ENCODE measurements around the gene ZNF823. TPM values are rescaled to one million over a fixed set of nuclear protein-coding genes. Genes with fewer than 3 reads are reported as not detected.

The ZNF823 gene
- total and polyA plus RNA-seq, 7 donors, result 1.5 to 4.3 (median 2.5) TPM

Other genes starting within 250 kb of the ZNF823 start
- 10 to 100 TPM in 1 of 4 donors, 1 to 10 TPM in 3; 5.7 to 11.5 (median 7.3) TPM for gene ZNF653, start 233.1 kb downstream of the ZNF823 start, total RNA-seq
- gene ZNF653, start 233.1 kb downstream of the ZNF823 start, polyA plus RNA-seq, result 1 to 10 TPM; 4.0 to 6.5 (median 5.3) TPM
- gene ECSIT, start 209.8 kb downstream of the ZNF823 start, total RNA-seq, result 100 to 1,000 TPM in 2 of 4 donors, 10 to 100 TPM in 2; 84.3 to 113 (median 101) TPM
- 100 to 1,000 TPM; 136 to 196 (median 162) TPM for gene ECSIT, start 209.8 kb downstream of the ZNF823 start, polyA plus RNA-seq
- gene CNN1, start 200.1 kb downstream of the ZNF823 start, total RNA-seq, result 10 to 100 TPM in 1 of 4 donors, 1 to 10 TPM in 3; 1.9 to 11.9 (median 5.6) TPM
- 10 to 100 TPM in 1 of 3 donors, 1 to 10 TPM in 2; 4.4 to 11.0 (median 5.7) TPM for gene CNN1, start 200.1 kb downstream of the ZNF823 start, polyA plus RNA-seq
- gene ELOF1, start 179.7 kb downstream of the ZNF823 start, total RNA-seq, result 10 to 100 TPM; 24.3 to 47.3 (median 33.2) TPM
- gene ELOF1, start 179.7 kb downstream of the ZNF823 start, polyA plus RNA-seq, result 10 to 100 TPM; 64.6 to 82.5 (median 72.2) TPM
- 1 to 10 TPM; 1.3 to 2.7 (median 1.9) TPM for gene ACP5, start 161.3 kb downstream of the ZNF823 start, total RNA-seq
- gene ACP5, start 161.3 kb downstream of the ZNF823 start, polyA plus RNA-seq, result under 1 TPM; 0.44 to 0.78 (median 0.62) TPM
- 1 to 10 TPM; 2.9 to 5.6 (median 4.5) TPM for gene ZNF627, start 141.5 kb downstream of the ZNF823 start, total RNA-seq
- gene ZNF627, start 141.5 kb downstream of the ZNF823 start, polyA plus RNA-seq, result 1 to 10 TPM; 2.6 to 4.3 (median 2.9) TPM
- gene ZNF441, start 28.1 kb upstream of the ZNF823 start, total RNA-seq, result 1 to 10 TPM; 1.8 to 4.7 (median 2.3) TPM
- gene ZNF441, start 28.1 kb upstream of the ZNF823 start, polyA plus RNA-seq, result 1 to 10 TPM; 1.3 to 2.8 (median 1.5) TPM
- gene ZNF491, start 59.6 kb upstream of the ZNF823 start, total RNA-seq, result 1 to 10 TPM in 2 of 4 donors, under 1 TPM in 2; 0.66 to 1.9 (median 1.1) TPM
- 1 to 10 TPM in 1 of 3 donors, under 1 TPM in 2; 0.44 to 1.2 (median 0.53) TPM for gene ZNF491, start 59.6 kb upstream of the ZNF823 start, polyA plus RNA-seq
- 1 to 10 TPM; 2.4 to 5.0 (median 4.0) TPM for gene ZNF440, start 75.3 kb upstream of the ZNF823 start, total RNA-seq
- 1 to 10 TPM; 1.1 to 5.0 (median 2.8) TPM for gene ZNF440, start 75.3 kb upstream of the ZNF823 start, polyA plus RNA-seq
- gene ZNF439, start 109.8 kb upstream of the ZNF823 start, total RNA-seq, result 1 to 10 TPM in 1 of 4 donors, under 1 TPM in 3; 0.30 to 2.4 (median 0.35) TPM
- gene ZNF439, start 109.8 kb upstream of the ZNF823 start, polyA plus RNA-seq, result 1 to 10 TPM in 1 of 3 donors, under 1 TPM in 2; 0.17 to 1.2 (median 0.49) TPM
- gene ZNF69, start 148.8 kb upstream of the ZNF823 start, total RNA-seq, result 1 to 10 TPM in 3 of 4 donors, under 1 TPM in 1; 0.71 to 3.4 (median 2.0) TPM
- gene ZNF69, start 148.8 kb upstream of the ZNF823 start, polyA plus RNA-seq, result 1 to 10 TPM in 2 of 3 donors, under 1 TPM in 1; 0.34 to 1.3 (median 1.2) TPM
- 1 to 10 TPM; 2.6 to 3.3 (median 3.1) TPM for gene ZNF700, start 186.2 kb upstream of the ZNF823 start, total RNA-seq
- 1 to 10 TPM; 1.7 to 3.1 (median 3.0) TPM for gene ZNF700, start 186.2 kb upstream of the ZNF823 start, polyA plus RNA-seq
- gene ZNF763, start 226.1 kb upstream of the ZNF823 start, total RNA-seq, result 1 to 10 TPM in 2 of 4 donors, under 1 TPM in 2; 0.22 to 1.6 (median 0.81) TPM
- 1 to 10 TPM in 1 of 3 donors, under 1 TPM in 2; 0.56 to 1.3 (median 0.82) TPM for gene ZNF763, start 226.1 kb upstream of the ZNF823 start, polyA plus RNA-seq